ENCODE results near the gene RWDD3.

Gene RWDD3

GRCh38 chr1:95229706-95230105 lies 4.3 kb upstream of the RWDD3 start:
- in situ Hi-C loops (cut with MboI; ENCODE audit: low sequenced_read_pairs): no loop called here

DNA sequence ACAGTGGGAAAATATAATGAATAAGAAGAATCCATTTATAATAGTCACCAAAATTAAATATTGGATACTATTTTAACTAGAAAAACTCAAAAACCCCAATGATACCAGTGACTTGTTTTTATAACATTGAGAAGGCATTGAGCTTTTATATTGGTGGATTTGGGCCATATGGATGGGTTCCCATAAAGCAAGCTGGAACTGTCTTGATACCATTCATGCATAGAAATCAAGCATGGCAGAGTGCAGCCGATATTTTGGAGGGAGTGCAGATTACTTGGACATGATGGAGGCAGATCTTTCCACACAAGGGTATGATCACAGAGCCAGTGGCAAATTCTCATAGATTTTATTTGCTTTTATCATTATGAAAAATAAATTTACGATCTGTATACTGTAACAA lies 3.8 kb upstream of the RWDD3 start:
- in situ Hi-C loops (cut with MboI; ENCODE audit: low sequenced_read_pairs): no loop called here

- in situ Hi-C loops (cut with MboI; ENCODE audit: low sequenced_read_pairs): no loop called here
These were observed 3.2 kb upstream of the RWDD3 start for GRCh38 chr1:95230768-95231191.

GRCh38 chr1:95232646-95233318 lies 1.2 kb upstream of the RWDD3 start:
- in situ Hi-C loops (cut with MboI; ENCODE audit: low sequenced_read_pairs): no loop called here

DNA sequence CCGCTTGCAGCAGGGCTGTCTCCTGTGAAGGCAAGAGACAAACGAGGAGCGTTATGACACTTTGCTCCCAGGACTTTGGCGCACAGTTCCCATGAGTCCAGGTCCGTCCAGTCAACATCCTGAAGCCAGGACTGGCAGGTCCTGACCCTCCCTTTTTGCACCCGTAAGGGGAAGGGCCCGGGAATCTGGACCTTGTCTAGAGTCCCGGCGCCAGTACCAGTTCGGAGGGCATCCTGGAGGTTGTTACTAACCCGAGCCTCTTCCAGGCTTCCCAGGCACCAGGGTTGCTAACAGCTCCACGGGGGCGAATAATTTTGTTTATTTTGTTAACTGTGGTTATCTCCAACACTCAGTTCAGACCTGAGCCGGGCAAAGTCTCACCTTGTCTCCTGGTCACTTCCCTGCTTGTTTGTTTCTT lies 682 bp upstream of the RWDD3 start:
- in situ Hi-C loops (cut with MboI; ENCODE audit: low sequenced_read_pairs): no loop called here

DNA sequence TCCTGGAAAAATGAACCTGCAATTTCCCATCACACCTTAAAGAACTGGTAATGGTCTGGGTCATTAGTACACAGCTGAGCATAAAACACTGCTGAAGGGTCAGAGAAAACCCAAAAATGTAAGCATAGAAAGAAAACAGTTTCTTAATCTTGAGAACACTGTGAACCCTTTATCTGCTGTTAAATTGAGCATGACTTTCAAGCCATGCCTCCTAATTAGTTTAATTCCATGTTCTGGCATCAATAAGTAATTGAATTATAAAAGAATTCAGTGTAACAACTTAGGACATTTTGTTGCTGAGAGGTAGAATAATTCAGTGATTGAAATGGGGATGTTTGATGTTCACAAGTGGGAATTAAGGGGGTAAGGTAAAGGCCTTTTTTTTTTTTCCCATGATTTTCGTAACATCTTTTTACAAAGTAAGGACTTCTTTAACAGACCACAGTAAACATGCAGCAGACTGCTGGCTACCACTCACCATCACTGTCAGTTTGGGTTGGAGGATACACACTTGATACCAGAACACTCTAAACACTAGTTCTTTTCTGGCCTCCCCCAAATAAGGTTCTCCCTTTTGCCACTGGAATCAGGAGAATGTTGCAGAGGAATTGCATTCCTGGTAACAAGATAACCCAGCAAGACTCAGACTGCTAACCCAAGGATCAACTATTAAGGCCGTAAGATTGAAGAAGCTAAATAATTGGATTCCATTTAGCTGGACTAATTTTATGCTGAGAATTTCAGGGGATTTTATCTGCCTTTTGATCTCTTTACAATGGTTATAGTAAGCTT lies 3.0 kb downstream of the RWDD3 start:
- in situ Hi-C loops (cut with MboI; ENCODE audit: low sequenced_read_pairs): no loop called here

GRCh38 chr1:95237981-95238703 lies 4.1 kb downstream of the RWDD3 start:
- in situ Hi-C loops (cut with MboI; ENCODE audit: low sequenced_read_pairs): no loop called here

- in situ Hi-C loops (cut with MboI; ENCODE audit: low sequenced_read_pairs): no loop called here
These were observed 11.0 kb downstream of the RWDD3 start for GRCh38 chr1:95245029-95245428.

GRCh38 chr1:95246511-95246910 lies 12.5 kb downstream of the RWDD3 start:
- in situ Hi-C loops (cut with MboI; ENCODE audit: low sequenced_read_pairs): no loop called here

DNA sequence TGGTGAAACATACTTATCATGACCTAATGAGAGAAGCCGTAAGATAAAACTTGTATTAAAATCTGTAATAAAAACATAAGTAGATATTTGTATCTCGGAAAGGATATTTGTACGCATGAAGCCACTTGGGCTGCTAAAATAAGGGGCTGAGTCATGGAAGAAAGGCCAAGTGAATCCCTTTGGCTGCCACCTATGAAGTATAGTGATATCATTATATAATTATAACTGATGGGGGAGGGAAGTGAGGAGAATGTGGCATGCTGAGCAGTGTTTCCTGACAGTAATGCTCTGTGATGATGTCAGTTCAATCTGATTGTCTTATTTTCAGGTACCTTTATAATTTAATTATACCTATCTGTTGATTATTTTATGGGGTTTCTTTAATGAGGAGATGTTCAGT lies 13.6 kb downstream of the RWDD3 start:
- in situ Hi-C loops (cut with MboI; ENCODE audit: low sequenced_read_pairs): no loop called here

- in situ Hi-C loops (cut with MboI; ENCODE audit: low sequenced_read_pairs): no loop called here
These were observed 15.9 kb downstream of the RWDD3 start for GRCh38 chr1:95249916-95250315.

DNA sequence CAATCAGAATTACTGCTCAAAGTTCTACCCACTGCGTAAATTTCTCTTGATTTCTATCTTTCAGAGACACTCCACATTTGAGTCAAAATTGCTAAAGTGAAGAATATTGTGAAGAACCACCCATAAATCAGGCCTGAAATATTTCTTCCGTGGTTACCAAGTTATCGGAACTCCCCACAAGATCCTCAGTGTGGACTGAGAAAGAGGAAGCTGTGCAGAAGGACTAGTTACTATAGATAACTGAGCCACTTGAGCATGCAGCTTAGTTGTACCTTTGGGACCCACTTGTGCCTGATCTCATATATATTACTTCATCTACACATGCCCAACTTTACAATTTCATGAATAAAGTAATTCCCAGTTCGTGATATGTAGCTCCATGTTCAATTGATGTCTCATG lies 18.4 kb downstream of the RWDD3 start:
- in situ Hi-C loops (cut with MboI; ENCODE audit: low sequenced_read_pairs): no loop called here

DNA sequence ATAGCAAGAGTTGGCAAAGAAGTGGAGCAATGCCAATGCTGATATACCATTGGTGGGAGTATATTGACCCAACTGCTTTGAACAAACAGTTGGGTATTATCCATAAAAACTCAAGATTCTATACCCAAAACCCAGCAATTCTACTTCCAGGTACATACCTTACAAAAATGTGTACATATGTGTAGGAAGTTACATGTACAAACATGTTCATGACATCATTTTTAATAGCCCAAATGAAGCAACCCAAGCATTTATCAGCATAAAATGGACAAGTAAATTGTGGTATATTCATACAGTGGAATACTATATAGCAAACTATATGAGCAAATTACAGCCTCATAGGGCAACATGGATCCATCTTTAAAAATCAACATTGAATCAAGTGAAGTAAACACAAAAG lies 20.9 kb downstream of the RWDD3 start:
- in situ Hi-C loops (cut with MboI; ENCODE audit: low sequenced_read_pairs): no loop called here

DNA sequence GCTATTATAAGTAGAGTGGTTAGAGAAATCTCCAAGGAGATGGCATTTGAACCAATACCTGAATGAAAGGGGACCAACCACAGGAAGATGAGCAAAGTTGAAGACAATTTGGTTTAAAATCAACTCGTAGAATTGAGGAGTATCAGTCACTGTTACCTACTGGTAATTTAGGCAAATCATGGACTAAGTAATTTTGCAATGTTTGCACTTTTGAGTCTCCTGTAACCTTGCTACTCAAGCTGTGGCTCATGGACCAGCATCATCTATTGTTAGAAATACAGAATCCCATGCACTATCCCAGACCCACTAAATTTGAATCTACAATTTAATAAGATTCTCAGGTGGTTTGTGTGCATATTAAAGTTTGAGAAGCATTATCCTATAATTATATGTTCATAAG lies 21.8 kb downstream of the RWDD3 start:
- in situ Hi-C loops (cut with MboI; ENCODE audit: low sequenced_read_pairs): no loop called here

GRCh38 chr1:95257758-95258157 lies 23.7 kb downstream of the RWDD3 start:
- in situ Hi-C loops (cut with MboI; ENCODE audit: low sequenced_read_pairs): no loop called here

GRCh38 chr1:95259245-95259644 lies 25.2 kb downstream of the RWDD3 start:
- in situ Hi-C loops (cut with MboI; ENCODE audit: low sequenced_read_pairs): no loop called here

DNA sequence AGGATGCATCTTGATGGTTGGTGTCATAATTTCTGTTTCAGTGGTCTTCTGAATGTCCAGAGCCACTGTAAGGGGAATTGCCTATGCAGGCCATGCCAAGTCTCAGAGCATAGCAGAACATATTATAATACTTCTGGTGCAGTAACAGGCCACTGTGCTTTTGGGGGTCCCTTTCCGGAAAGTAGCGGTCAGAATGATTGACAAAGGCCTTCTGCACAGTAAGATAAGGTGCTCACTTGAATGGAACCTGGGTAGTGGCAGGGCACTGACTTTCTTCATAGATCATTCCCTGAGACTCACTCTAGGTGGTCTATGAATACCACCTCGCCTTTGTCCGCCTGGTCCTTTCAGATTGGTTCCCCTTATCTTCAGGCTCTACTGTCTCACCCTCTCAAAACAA lies 28.9 kb downstream of the RWDD3 start:
- in situ Hi-C loops (cut with MboI; ENCODE audit: low sequenced_read_pairs): no loop called here

GRCh38 chr1:95263450-95263849 lies 29.4 kb downstream of the RWDD3 start:
- in situ Hi-C loops (cut with MboI; ENCODE audit: low sequenced_read_pairs): no loop called here

DNA sequence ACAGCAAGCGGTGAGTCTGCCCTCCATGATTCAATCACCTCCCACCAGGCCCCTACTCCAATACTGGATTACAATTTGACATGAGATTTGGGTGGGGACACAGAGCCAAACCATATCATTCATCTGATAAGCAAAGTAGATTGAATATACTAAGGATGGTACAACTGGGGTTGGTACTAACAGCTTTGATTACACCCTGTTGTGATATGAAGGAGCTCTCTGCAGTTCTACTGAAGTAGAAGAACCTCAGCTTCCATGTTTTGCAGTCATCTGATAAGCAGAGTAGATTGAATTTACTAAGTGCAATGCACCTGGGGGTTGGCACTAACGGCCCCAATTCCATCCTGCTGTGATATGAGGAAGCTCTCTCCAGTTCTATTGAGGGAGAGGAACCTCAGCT lies 31.1 kb downstream of the RWDD3 start:
- in situ Hi-C loops (cut with MboI; ENCODE audit: low sequenced_read_pairs): no loop called here

GRCh38 chr1:95276429-95276828 lies 42.4 kb downstream of the RWDD3 start:
- in situ Hi-C loops (cut with MboI; ENCODE audit: low sequenced_read_pairs): no loop called here

DNA sequence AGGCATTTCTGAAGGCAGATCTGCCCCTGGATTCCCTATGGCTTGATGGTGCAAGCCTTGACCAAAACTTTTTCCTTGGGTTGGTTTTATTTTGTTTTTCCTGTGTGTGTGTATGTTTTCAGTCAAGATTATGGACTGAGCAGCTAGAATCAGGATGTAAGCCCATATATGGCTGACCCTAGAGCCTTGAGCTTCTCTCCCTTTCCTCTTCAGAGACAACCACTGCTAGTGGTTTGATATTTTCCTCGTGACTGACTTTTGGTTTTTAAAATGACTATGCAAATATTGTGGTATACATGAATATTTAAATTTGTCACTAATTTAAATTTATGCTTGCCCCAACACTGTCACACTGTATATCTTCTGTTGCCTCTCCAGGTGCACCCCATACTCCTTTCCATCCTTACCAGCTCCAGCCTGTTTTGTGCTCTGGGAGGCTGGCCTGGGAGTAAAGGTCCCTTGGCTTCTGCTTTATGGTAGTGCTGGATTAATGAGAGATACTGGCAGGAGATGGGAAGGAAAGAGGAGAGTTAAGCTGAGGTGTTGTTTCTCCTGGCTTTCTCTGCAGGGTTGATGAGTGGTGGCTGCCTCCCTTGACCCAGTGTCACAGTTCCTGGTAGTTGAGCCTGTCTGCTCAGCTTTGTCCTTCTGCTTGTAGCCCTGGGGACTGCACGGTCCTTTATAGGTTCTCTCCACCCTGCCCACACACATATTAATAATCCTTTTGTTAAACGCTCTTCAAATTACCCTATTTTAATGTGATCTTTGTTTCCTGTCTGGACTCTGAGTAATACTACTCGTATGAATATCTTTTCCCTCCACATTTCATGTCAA lies 44.4 kb downstream of the RWDD3 start:
- in situ Hi-C loops (cut with MboI; ENCODE audit: low sequenced_read_pairs): no loop called here
